ENCODE measurements around the gene IFIT3. TPM values are rescaled to one million over a fixed set of nuclear protein-coding genes. Genes with fewer than 3 reads are reported as not detected.

IFIT3 gene
- total RNA-seq = 19.0 and 19.7 TPM in 2 replicates

GRCh38 chr10:89327803-89328441 is at the start of gene IFIT3:
TSS of gene IFIT3 (plus strand) at chr10:89327997. CDS start at chr10:89328074, 77 bp downstream.

DNA sequence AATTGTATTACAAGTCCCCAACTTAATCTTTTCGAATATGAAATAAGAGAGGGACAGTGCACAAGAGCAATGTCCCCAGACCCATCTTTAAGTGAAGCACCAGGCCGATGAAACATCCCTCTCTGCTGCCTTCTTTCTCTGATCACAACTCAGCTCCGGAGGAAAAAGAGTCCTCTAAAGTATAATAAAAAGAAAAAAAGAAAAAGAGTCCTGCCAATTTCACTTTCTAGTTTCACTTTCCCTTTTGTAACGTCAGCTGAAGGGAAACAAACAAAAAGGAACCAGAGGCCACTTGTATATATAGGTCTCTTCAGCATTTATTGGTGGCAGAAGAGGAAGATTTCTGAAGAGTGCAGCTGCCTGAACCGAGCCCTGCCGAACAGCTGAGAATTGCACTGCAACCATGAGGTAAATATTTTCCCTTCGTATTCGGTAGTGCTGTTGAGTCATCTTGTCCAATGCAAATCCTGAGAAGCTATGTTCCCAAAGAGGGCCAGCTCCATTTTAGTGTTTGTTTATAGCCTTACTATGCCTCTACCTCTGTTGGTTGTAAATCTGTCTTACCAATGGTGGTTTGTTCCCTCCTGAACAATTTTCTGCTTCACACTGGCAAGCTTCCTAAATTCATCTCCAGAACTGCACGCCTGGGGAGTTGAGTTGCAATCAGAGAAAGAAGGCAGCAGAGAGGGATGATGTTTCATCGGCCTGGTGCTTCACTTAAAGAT is 25.9 kb upstream of the IFIT3 start, which contains the start of gene IFIT2:
IFIT2 (plus strand) TSS at position 326 of the 725 bp plus-strand sequence; CDS start at position 404, 78 bp downstream.

DNA sequence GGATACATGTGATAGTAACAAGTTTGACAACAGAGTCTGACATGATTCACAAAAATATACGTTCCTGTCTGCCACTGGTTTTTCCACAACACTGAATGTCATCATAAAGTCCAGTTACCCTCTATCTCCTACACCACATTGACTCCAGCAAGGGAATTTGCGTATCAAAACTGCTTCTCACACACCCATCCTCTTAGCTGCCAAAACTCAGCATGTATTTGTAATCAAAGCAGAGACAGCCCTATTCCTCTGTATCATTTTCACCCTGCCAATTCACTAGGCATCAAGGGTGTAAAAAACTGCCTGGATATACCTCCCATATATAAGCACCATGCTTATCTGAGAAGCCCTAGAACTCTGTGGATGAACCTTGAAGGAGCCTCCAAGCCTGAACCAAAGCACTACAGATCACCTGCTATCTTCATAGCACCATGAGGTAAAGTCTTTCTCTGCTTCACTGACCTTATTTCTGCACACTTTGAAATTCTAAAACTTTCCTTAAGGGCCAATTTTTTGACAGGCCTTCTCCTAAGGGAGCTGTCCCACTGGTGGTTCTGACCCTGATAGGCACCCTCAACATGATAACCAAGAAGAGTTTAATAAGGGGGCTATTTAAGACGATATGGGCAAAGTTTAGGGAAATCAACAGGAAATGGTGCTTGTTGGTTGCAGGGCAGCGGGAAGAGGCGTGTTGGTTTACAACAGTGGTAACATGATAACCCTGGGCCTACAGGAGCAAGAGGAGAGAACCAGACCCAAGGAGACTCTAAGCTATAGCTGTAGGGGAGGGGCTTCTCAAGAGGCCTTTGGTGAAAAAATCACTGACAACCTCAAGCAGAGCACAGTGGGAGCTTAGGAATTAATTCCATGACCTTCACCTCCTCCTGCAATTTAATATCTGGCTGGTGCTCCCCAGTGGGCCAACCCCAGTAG is 50.2 kb downstream of the IFIT3 start, which contains the start of gene IFIT1B:
IFIT1B (plus strand) TSS at position 352 of the 933 bp plus-strand sequence; CDS start at position 432, 80 bp downstream.

Other genes with a start within 250 kb of the IFIT3 start
- gene CH25H, start 120.7 kb upstream of the IFIT3 start, total RNA-seq = 0.26 and 0.47 TPM in 2 replicates
- 32.0 and 37.8 TPM in 2 replicates for gene LIPA, start 76.2 kb upstream of the IFIT3 start, total RNA-seq
- gene IFIT2, start 26.0 kb upstream of the IFIT3 start, total RNA-seq = 8.0 and 9.1 TPM in 2 replicates
- under 0.01 TPM in 1 of 2 replicates, not detected in the other for gene IFIT1B, start 50.1 kb downstream of the IFIT3 start, total RNA-seq
- 40.8 and 43.9 TPM in 2 replicates for gene IFIT1, start 64.6 kb downstream of the IFIT3 start, total RNA-seq
- 18.8 and 20.0 TPM in 2 replicates for gene IFIT5, start 86.6 kb downstream of the IFIT3 start, total RNA-seq
- gene SLC16A12, start 207.6 kb downstream of the IFIT3 start, total RNA-seq = under 0.01 and 0.16 TPM in 2 replicates